SK-N-SH treated with all-trans-retinoic acid at 6 μM for 48 hours (cell line): ENCODE results near the gene EML4.

ENCODE experiments used
- OSR1 ChIP-seq: fragments of 250-450 bp; sonication (Bioruptor Pico); IDR thresholded peaks from 2 replicates; pipeline ENCODE4 v1.8.0; 2022; ENCODE audit warnings: moderate library complexity, mild to moderate bottlenecking, inconsistent platforms
- PPARA ChIP-seq: fragments of 250-450 bp; sonication (Bioruptor Pico); IDR thresholded peaks from 2 replicates; pipeline ENCODE4 v1.5.0; 2020; ENCODE audit warnings: mild to moderate bottlenecking, borderline replicate concordance
- ZC3H10 ChIP-seq: fragments of 250-450 bp; sonication (Bioruptor Pico); IDR thresholded peaks from 2 replicates; pipeline ENCODE4 v1.5.1; 2021; ENCODE audit warnings: mild to moderate bottlenecking, moderate library complexity
- ZFP30 ChIP-seq: fragments of 450-650 bp; formaldehyde crosslinking; IDR thresholded peaks from 2 replicates; pipeline ENCODE4 v1.5.0; 2022; ENCODE audit warnings: mild to moderate bottlenecking, moderate library complexity
- ZNF70 ChIP-seq: fragments of 450-650 bp; formaldehyde crosslinking; IDR thresholded peaks from 2 replicates; pipeline ENCODE4 v1.5.0; 2020; ENCODE audit warnings: mild to moderate bottlenecking, moderate library complexity
- TF ChIP-seq, protein P1 (sequence below): fragments of 250-450 bp; sonication (Bioruptor Pico); IDR thresholded peaks from 2 replicates; pipeline ENCODE4 v1.5.1; 2020; ENCODE audit warnings: low read depth, mild to moderate bottlenecking, moderate library complexity
- TF ChIP-seq, protein P2 (sequence below): fragments of 250-450 bp; sonication (Bioruptor Pico); IDR thresholded peaks from 2 replicates; pipeline ENCODE4 v1.8.0; 2020; ENCODE audit warnings: mild to moderate bottlenecking, moderate library complexity, borderline replicate concordance
- TF ChIP-seq, protein P3 (sequence below): fragments of 250-450 bp; sonication (Bioruptor Pico); IDR thresholded peaks from 2 replicates; pipeline ENCODE4 v1.5.1; 2021; ENCODE audit warnings: mild to moderate bottlenecking, moderate library complexity

DNA sequence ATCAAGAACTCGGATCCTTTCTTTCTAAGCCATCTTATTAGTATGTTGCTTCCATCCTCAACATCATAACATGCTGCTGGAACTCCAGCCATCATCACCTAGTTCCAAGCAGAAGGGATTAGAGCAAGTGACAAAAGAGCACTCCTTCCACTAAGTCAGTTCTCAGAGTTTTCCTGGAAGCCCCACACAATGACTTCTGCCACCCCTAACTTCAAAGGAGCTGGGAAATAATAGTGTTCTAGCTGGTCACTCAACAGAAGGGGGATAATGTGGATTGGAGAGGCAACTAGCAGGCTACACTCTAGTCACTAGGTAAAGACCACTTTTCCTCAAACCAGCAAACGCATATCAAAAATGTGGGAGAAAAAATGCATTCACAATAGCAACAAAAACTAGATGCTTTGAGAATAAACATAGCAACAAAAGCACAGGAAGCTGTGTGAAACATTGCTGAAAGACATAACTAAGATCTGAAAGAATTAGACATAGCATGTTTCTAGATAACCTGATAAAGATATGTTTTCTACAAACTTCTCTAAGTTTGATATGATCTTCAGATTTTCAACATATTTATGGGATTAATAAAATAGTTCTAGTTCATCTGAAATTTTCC, 152.4 kb downstream of the EML4 start:
- TF ChIP-seq PPARA (CRISPR knock-in tag) (no peak), ZC3H10 (CRISPR knock-in tag) (no peak), ZNF70 (CRISPR knock-in tag) (no peak), OSR1 (CRISPR knock-in tag) (no peak), ZFP30 (CRISPR knock-in tag) (no peak)
- TF ChIP-seq, protein P1, sequence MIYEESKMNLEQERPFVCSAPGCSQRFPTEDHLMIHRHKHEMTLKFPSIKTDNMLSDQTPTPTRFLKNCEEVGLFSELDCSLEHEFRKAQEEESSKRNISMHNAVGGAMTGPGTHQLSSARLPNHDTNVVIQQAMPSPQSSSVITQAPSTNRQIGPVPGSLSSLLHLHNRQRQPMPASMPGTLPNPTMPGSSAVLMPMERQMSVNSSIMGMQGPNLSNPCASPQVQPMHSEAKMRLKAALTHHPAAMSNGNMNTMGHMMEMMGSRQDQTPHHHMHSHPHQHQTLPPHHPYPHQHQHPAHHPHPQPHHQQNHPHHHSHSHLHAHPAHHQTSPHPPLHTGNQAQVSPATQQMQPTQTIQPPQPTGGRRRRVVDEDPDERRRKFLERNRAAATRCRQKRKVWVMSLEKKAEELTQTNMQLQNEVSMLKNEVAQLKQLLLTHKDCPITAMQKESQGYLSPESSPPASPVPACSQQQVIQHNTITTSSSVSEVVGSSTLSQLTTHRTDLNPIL: no peak
- TF ChIP-seq, protein P2, sequence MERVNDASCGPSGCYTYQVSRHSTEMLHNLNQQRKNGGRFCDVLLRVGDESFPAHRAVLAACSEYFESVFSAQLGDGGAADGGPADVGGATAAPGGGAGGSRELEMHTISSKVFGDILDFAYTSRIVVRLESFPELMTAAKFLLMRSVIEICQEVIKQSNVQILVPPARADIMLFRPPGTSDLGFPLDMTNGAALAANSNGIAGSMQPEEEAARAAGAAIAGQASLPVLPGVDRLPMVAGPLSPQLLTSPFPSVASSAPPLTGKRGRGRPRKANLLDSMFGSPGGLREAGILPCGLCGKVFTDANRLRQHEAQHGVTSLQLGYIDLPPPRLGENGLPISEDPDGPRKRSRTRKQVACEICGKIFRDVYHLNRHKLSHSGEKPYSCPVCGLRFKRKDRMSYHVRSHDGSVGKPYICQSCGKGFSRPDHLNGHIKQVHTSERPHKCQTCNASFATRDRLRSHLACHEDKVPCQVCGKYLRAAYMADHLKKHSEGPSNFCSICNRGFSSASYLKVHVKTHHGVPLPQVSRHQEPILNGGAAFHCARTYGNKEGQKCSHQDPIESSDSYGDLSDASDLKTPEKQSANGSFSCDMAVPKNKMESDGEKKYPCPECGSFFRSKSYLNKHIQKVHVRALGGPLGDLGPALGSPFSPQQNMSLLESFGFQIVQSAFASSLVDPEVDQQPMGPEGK (CRISPR knock-in tag): no peak
- TF ChIP-seq, protein P3, sequence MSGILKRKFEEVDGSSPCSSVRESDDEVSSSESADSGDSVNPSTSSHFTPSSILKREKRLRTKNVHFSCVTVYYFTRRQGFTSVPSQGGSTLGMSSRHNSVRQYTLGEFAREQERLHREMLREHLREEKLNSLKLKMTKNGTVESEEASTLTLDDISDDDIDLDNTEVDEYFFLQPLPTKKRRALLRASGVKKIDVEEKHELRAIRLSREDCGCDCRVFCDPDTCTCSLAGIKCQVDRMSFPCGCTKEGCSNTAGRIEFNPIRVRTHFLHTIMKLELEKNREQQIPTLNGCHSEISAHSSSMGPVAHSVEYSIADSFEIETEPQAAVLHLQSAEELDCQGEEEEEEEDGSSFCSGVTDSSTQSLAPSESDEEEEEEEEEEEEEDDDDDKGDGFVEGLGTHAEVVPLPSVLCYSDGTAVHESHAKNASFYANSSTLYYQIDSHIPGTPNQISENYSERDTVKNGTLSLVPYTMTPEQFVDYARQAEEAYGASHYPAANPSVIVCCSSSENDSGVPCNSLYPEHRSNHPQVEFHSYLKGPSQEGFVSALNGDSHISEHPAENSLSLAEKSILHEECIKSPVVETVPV (CRISPR knock-in tag): no peak
